K562 (cell line): ENCODE results near the gene SETX. TPM values are rescaled to one million over a fixed set of nuclear protein-coding genes. Genes with fewer than 3 reads are reported as not detected.

Source experiments
- ATAC-seq: fragments of 200-7000 bp; cut with Tn5 transposase; 3 replicates; pipeline ENCODE4 v1.9.1; 2020; ENCODE audit warnings: moderate library complexity
- BruUV-seq: library from RNA; stranded (reverse); fragments of 400-500 nt; replicated peaks from 2 replicates; lab custom pipeline; 2021; lab: Mats Ljungman, UMichigan
- CTCF ChIA-PET: fragments of 300-600 bp; formaldehyde crosslinking; extraction: SDS; loops from one replicate; lab custom pipeline; 2021; ENCODE audit warnings: low intra/inter-chr PET ratio; lab: Yijun Ruan, JAX
- POLR2A ChIA-PET: fragments of 300-600, 350-650 bp; sonication (Branson Sonifier 250); formaldehyde crosslinking; extraction: SDS; loops from one replicate; lab custom pipeline; 2021; ENCODE audit warnings: antibody characterized with exemption, inconsistent platforms; lab: Yijun Ruan, JAX
- DNase-seq, 4 experiments: peaks; one replicate each; pipeline versions ENCODE4 v3.0.0 to v3.0.0-alpha.2; 2011 to 2018; ENCODE audit warnings: low spot score in 3 of 4, mixed read lengths in 3 of 4; ENCODE audit errors: extremely low read depth in 1 of 4
- FAIRE-seq: peaks from 2 replicates; lab custom pipeline; 2011; peaks lifted over from hg19 to GRCh38; lab: Jason Lieb, UNC
- H2AFZ ChIP-seq: 2 replicates; pipeline ENCODE4 v1.6.0; 2011; ENCODE audit warnings: low read depth, low read length, control low read depth, inconsistent platforms
- H3K27ac ChIP-seq: fragments of 200-600 bp; 3 replicates; pipeline ENCODE4 v1.8.0; 2011; ENCODE audit warnings: low read depth, mild to moderate bottlenecking, control low read depth, inconsistent platforms, low read length, moderate library complexity, mixed read lengths; ENCODE audit errors: extremely low read depth
- H3K27me3 ChIP-seq, 2 experiments: fragments of 300-600 bp in 1 of 2; 2 replicates in 1 of 2; 3 replicates in 1 of 2; pipeline versions ENCODE4 v1.6.0 to v1.8.0; 2011; ENCODE audit warnings: inconsistent platforms in 2 of 2, low read length in 2 of 2, mild to moderate bottlenecking in 1 of 2, mixed read lengths in 1 of 2, moderate library complexity in 1 of 2; ENCODE audit not compliant: control insufficient read depth in 2 of 2, insufficient read depth in 2 of 2
- H3K36me3 ChIP-seq: fragments of 300-600 bp; 3 replicates; pipeline ENCODE4 v1.8.0; 2011; ENCODE audit warnings: mild to moderate bottlenecking, low read length, inconsistent platforms; ENCODE audit not compliant: control insufficient read depth, insufficient read depth
- H3K4me1 ChIP-seq, 2 experiments: fragments of 200-600 bp in 1 of 2; replicated peaks in 1 of 2; 2 replicates in 1 of 2; 3 replicates in 1 of 2; pipeline versions ENCODE4 v1.5.1 to v1.8.0; 2011; ENCODE audit warnings: inconsistent platforms in 2 of 2, low read length in 2 of 2, mild to moderate bottlenecking in 1 of 2, mixed read lengths in 1 of 2, moderate library complexity in 1 of 2; ENCODE audit not compliant: control insufficient read depth in 2 of 2, insufficient read depth in 2 of 2
- H3K4me2 ChIP-seq: 2 replicates; pipeline ENCODE4 v1.6.1; 2011; ENCODE audit warnings: low read length, control low read depth, inconsistent platforms, mixed read lengths; ENCODE audit not compliant: insufficient read depth
- H3K4me3 ChIP-seq: fragments of 200-600 bp; sonication (generic), shearing (Covaris generic); 2 replicates; pipeline ENCODE4 v1.5.1; 2016; ENCODE audit warnings: control low read depth, inconsistent platforms
- H3K79me2 ChIP-seq: fragments of 200-600 bp; 3 replicates; pipeline ENCODE4 v1.8.0; 2011; ENCODE audit warnings: low read length, inconsistent platforms; ENCODE audit not compliant: control insufficient read depth, insufficient read depth
- H3K9ac ChIP-seq, 2 experiments: 2 replicates each; pipeline versions ENCODE4 v1.6.0 to v1.6.1; 2011; ENCODE audit warnings: low read depth in 2 of 2, low read length in 2 of 2, control low read depth in 1 of 2, inconsistent platforms in 1 of 2, mild to moderate bottlenecking in 1 of 2, mixed read lengths in 1 of 2; ENCODE audit not compliant: insufficient read depth in 1 of 2
- H3K9me1 ChIP-seq: one replicate; pipeline ENCODE4 v1.6.0; 2011; ENCODE audit warnings: inconsistent platforms, mild to moderate bottlenecking, low read length, moderate library complexity; ENCODE audit not compliant: control insufficient read depth, insufficient read depth
- H3K9me3 ChIP-seq: replicated peaks from 2 replicates; pipeline ENCODE4 v1.5.1; 2011; ENCODE audit warnings: low read depth, low read length, inconsistent platforms; ENCODE audit not compliant: control insufficient read depth, insufficient read depth
- H4K20me1 ChIP-seq: replicated peaks from 2 replicates; pipeline ENCODE4 v1.6.1; 2011; ENCODE audit warnings: low read length, inconsistent platforms, mixed read lengths; ENCODE audit not compliant: control insufficient read depth, insufficient read depth
- ASH1L ChIP-seq: fragments of 450-650 bp; IDR thresholded peaks from 2 replicates; pipeline ENCODE4 v1.6.1; 2018; ENCODE audit warnings: borderline replicate concordance, mild to moderate bottlenecking, low read depth; ENCODE audit not compliant: partially characterized antibody
- EP400 ChIP-seq: fragments of 450-650 bp; IDR thresholded peaks from 2 replicates; pipeline ENCODE4 v1.6.1; 2017; ENCODE audit warnings: antibody characterized with exemption, mild to moderate bottlenecking, moderate library complexity
- FOXA1 ChIP-seq: fragments of 450-650 bp; IDR thresholded peaks from 2 replicates; pipeline ENCODE4 v1.6.1; 2016; ENCODE audit warnings: mild to moderate bottlenecking, borderline replicate concordance
- GATAD2B ChIP-seq: fragments of 450-650 bp; IDR thresholded peaks from 2 replicates; pipeline ENCODE4 v1.6.1; 2017; ENCODE audit warnings: mild to moderate bottlenecking, borderline replicate concordance
- HDAC6 ChIP-seq: IDR thresholded peaks from 2 replicates; pipeline ENCODE4 v1.6.1; 2012; ENCODE audit warnings: low read depth, mild to moderate bottlenecking, control low read depth, inconsistent platforms, low read length, moderate library complexity
- HMGN3 ChIP-seq: IDR thresholded peaks from 2 replicates; pipeline ENCODE4 v1.6.1; 2011; ENCODE audit warnings: borderline replicate concordance, low read depth, mild to moderate bottlenecking, mixed read lengths, low read length; ENCODE audit not compliant: insufficient read length; ENCODE audit errors: extremely low read depth
- LCOR ChIP-seq: sonication (generic); formaldehyde crosslinking; IDR thresholded peaks from 2 replicates; pipeline ENCODE4 v1.8.0; 2022; ENCODE audit warnings: mild to moderate bottlenecking, missing genetic modification reagents
- MAFG ChIP-seq: fragments of 450-650 bp; conservative IDR thresholded peaks from 2 replicates; pipeline ENCODE4 v1.6.1; 2016; ENCODE audit warnings: missing genetic modification characterization, missing compliant biosample characterization
- NFIC ChIP-seq: fragments of 450-650 bp; IDR thresholded peaks from 2 replicates; pipeline ENCODE4 v1.6.1; 2017; ENCODE audit warnings: mild to moderate bottlenecking, inconsistent platforms
- NR1H2 ChIP-seq: sonication (generic); formaldehyde crosslinking; IDR thresholded peaks from 2 replicates; pipeline ENCODE4 v1.4.0; 2020; ENCODE audit warnings: mild to moderate bottlenecking, missing genetic modification reagents
- NRF1 ChIP-seq, 2 experiments: fragments of 450-650 bp; IDR thresholded peaks in 1 of 2; conservative IDR thresholded peaks in 1 of 2; 2 replicates each; pipeline ENCODE4 v1.6.1; 2014; ENCODE audit warnings: mild to moderate bottlenecking in 2 of 2
- POU5F1 ChIP-seq: fragments of 150-350 bp; IDR thresholded peaks from 2 replicates; pipeline ENCODE4 v1.6.1; 2014; ENCODE audit warnings: borderline replicate concordance, low read length, low read depth, mild to moderate bottlenecking; ENCODE audit not compliant: partially characterized antibody
- SIX5 ChIP-seq, 2 experiments: IDR thresholded peaks; 2 replicates each; pipeline ENCODE4 v1.6.1; 2011; ENCODE audit warnings: low read length in 2 of 2, borderline replicate concordance in 1 of 2, low read depth in 1 of 2, mild to moderate bottlenecking in 1 of 2, moderate library complexity in 1 of 2; ENCODE audit not compliant: insufficient read depth in 1 of 2
- SRSF3 ChIP-seq: fragments of 200-400 bp; formaldehyde crosslinking; IDR thresholded peaks from 2 replicates; pipeline ENCODE4 v1.6.1; 2016; ENCODE audit warnings: mild to moderate bottlenecking, low read length, moderate library complexity; ENCODE audit not compliant: insufficient read depth
- ZBTB7A ChIP-seq: IDR thresholded peaks from 2 replicates; pipeline ENCODE4 v1.6.1; 2011; ENCODE audit warnings: low read depth, mild to moderate bottlenecking, low read length, moderate library complexity, borderline replicate concordance; ENCODE audit not compliant: control insufficient read depth
- ZHX1 ChIP-seq: fragments of 150-350 bp; conservative IDR thresholded peaks from 2 replicates; pipeline ENCODE4 v1.6.1; 2014; ENCODE audit warnings: low read length
- ZNF583 ChIP-seq: fragments of 250-450 bp; sonication (Bioruptor Pico); IDR thresholded peaks from 2 replicates; pipeline ENCODE4 v1.4.0; 2020
- ZNF699 ChIP-seq: fragments of 250-450 bp; sonication (Bioruptor Pico); IDR thresholded peaks from 2 replicates; pipeline ENCODE4 v1.8.0; 2021; ENCODE audit warnings: mild to moderate bottlenecking, moderate library complexity; ENCODE audit not compliant: insufficient replicate concordance
- WGBS: fragments of 100-300 bp; shearing (Covaris generic); methylation state at CpG from one replicate; pipeline ENCODE4 v1.1.6; 2016; ENCODE audit warnings: low coverage, mixed read lengths; ENCODE audit not compliant: insufficient coverage; ENCODE audit errors: missing lambda C conversion rate; 5-methylcytosine and 5-hydroxymethylcytosine counted together
- in situ Hi-C: fragments of 300-500 bp; cut with MboI; formaldehyde crosslinking; loops from 4 replicates; pipeline ENCODE4 v1.15.0; 2018; ENCODE audit warnings: inconsistent platforms, mixed read lengths
- intact Hi-C: fragments of 100-400 bp; cut with micrococcal nuclease; formaldehyde crosslinking; loops from 2 replicates; pipeline ENCODE4 v1.14.2; 2022
- polyA plus RNA-seq, 8 experiments: library from polyadenylated mRNA; depleted of rRNA in 4 of 8; stranded (reverse) in 5 of 8; unstranded in 3 of 8; fragments of >200 nt; fragmentation: Nextera tagmentation in 2 of 8; fragmentation: Illumina TruSeq in 1 of 8; extraction: Ambion mirVana in 2 of 8; extraction: Trizol in 1 of 8; gene quantifications; 2 replicates each; pipeline versions ENCODE4 v1.2.1 to v1.2.3, GENCODE V29; 2011 to 2014; ENCODE audit warnings: inconsistent platforms in 1 of 8, missing spikeins in 1 of 8
- total RNA-seq, 7 experiments: library from RNA; depleted of rRNA in 6 of 7; stranded (reverse); fragments of >200 nt in 6 of 7; fragmentation: Illumina TruSeq in 2 of 7; extraction: Trizol in 2 of 7; gene quantifications; 2 replicates each; pipeline versions ENCODE4 v1.2.1 to v1.2.3, GENCODE V29; 2011 to 2021; ENCODE audit warnings: low replicate concordance in 1 of 7
- TF ChIP-seq, protein P1 (sequence below): IDR thresholded peaks from 2 replicates; pipeline ENCODE4 v1.6.1; 2014; ENCODE audit warnings: antibody characterized with exemption

SETX gene
- total and polyA plus RNA-seq, 9 of the 15 experiments (the other 6 are each of a cell fraction or from before 2014, with no cell fraction given), result 8.7 to 45.7 (median 28.7) TPM

DNA sequence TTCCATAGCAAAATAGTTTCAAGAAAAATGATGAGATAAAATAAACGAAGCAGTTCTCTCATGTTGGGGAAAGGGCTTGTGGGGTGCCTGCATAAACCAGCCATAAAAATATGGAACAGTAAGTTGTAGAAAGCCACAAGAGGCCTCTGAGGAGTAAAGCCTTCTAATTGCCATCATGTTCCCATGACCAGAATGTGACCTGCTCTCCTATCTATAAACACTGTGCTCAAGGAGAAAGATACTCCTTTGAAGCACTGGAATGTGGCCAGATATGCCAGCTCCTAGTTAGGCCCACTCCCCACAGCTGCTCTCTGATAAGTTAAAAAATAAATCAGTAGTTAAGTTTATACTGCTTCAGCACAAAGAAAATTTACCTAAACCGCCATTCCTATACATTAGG lies 65.8 kb downstream of the SETX start (continued):
- TF ChIP-seq SRSF3, result no peak
- no peak for TF ChIP-seq GATAD2B
- TF ChIP-seq NFIC, result peak; percentile 21; the same call in 1 of the 2 replicates
- TF ChIP-seq LCOR (CRISPR knock-in tag), result no peak
- TF ChIP-seq FOXA1, result no peak
- TF ChIP-seq HDAC6, result no peak
- no peak for TF ChIP-seq POU5F1

GRCh38 chr9:132288361-132288760 lies 66.4 kb downstream of the SETX start:
- POLR2A ChIA-PET, result interaction anchor here (0.6 kb wide), 1 partner anchor 61 kb away, joined by 3 read pairs; no protein-coding TSS in a partner anchor
- Histone ChIP-seq H4K20me1 (no peaks in the 10 kb centered on the region; the same call in 1 of the 2 replicates), H3K9me1 (no peaks in the 10 kb centered on the region), H3K4me1 (peaks cover 0 to 3% of the 10 kb centered on the region in 2 experiments; a peak in 1 of 5 replicates), H3K4me2 (no peak overlapping the region), H3K9ac (no peak overlapping the region), H3K36me3 (peaks cover 68% of the 10 kb centered on the region), H3K27ac (no peak overlapping the region), H2AFZ (no peak overlapping the region), H3K4me3 (no peak overlapping the region)
- no TSS peak for BruUV-seq
- CTCF ChIA-PET, result no interaction called here
- 25% methylated on average over 1 of the region's 1 CpG for WGBS
- intact Hi-C loops, result no loop called here
- ATAC-seq (no peak), DNase-seq (no peak), FAIRE-seq (no peak)
- TF ChIP-seq SIX5 (IDR thresholded peaks at IDR 0.05; ENCODE audit: borderline replicate concordance in 1 of 2, insufficient read depth in 1 of 2, low read depth in 1 of 2, low read length in 2 of 2), result no peak
- no peak for TF ChIP-seq ZNF583 (CRISPR knock-in tag)
- no peak for TF ChIP-seq MAFG (tag)
- no peak for TF ChIP-seq ZBTB7A
- no peak for TF ChIP-seq HMGN3
- TF ChIP-seq ZHX1, result no peak
- no peak for TF ChIP-seq ZNF699 (CRISPR knock-in tag)
- TF ChIP-seq, protein P1, sequence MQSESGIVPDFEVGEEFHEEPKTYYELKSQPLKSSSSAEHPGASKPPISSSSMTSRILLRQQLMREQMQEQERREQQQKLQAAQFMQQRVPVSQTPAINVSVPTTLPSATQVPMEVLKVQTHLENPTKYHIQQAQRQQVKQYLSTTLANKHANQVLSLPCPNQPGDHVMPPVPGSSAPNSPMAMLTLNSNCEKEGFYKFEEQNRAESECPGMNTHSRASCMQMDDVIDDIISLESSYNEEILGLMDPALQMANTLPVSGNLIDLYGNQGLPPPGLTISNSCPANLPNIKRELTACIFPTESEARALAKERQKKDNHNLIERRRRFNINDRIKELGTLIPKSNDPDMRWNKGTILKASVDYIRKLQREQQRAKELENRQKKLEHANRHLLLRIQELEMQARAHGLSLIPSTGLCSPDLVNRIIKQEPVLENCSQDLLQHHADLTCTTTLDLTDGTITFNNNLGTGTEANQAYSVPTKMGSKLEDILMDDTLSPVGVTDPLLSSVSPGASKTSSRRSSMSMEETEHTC, result no peak
- no peak for TF ChIP-seq NRF1 (conservative IDR thresholded peaks at IDR 0.05 in 1 of 2, IDR thresholded peaks at IDR 0.05 in 1 of 2)
- TF ChIP-seq EP400, result no peak
- TF ChIP-seq NR1H2 (CRISPR knock-in tag), result no peak
- TF ChIP-seq ASH1L, result no peak
- TF ChIP-seq, all 486 proteins: peak for 0
- in situ Hi-C loops, result no loop called here
- no peaks in the 10 kb centered on the region for H3K79me2 ChIP-seq
- no peaks in the 10 kb centered on the region for H3K9me3 ChIP-seq
- H3K27me3 ChIP-seq, result no peaks in the 10 kb centered on the region
